Activated T-helper 9 cell treated with anti-CD3 and anti-CD28 coated beads, Interleukin-2, amount 50 U/mL, for 16 hours (primary cell): ENCODE data around the gene C12orf57.

Source experiments
- DNase-seq: peaks from one replicate; pipeline ENCODE4 v3.0.0-alpha.2; 2020; ENCODE audit warnings: low read depth

The C12orf57 gene

DNA sequence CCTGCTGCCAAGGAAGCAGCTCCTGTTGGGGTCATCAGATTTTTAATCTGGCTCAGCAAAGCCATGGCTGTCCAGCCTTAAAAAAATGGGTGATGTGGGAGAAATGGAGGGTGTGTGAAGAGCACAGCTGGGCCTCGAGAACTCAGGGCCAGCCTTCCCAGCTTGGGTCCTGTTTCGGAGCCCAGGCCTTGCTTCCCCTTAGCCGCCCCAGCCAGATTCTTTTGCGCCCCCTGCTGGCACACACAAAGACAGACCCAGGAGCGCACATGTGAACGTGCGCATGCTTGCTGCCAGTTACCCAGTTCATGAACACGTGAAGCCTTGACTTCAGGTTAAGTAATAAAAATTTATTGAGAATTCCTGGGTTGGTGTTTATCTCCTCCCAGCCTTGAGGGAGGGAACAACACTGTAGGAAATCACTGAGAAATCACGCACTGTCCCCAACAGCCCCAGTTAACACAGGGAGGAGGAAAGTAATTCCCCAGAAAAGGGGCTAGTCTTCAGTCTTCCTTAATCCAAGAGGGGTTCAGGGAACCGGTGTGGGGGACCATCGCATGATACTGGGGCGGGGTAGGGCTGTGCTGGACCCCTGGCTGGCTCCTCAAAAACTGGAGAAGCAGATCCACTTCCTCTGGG, 21.3 kb downstream of the C12orf57 start:
- DNase-seq = peak; percentile 75

DNA sequence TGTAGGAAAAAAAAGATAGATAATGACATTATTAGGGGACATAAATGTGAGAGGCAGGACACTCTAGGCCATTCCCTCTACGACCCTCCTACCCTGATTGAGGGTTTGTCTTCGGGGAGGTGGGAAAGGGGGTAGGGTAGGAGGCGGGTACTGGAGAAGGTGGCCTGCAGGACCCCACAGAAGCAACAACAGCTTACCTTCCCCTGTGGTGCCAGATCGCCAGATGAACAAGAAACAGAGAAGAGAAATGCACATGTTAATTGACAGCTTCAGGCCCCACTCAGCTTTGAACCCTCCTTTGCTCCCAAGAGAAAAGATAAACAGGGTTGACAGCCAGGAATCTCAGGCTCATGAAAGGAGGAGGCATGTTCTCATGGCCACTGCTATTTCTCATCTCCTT, 21.9 kb downstream of the C12orf57 start:
- no peak for DNase-seq

DNA sequence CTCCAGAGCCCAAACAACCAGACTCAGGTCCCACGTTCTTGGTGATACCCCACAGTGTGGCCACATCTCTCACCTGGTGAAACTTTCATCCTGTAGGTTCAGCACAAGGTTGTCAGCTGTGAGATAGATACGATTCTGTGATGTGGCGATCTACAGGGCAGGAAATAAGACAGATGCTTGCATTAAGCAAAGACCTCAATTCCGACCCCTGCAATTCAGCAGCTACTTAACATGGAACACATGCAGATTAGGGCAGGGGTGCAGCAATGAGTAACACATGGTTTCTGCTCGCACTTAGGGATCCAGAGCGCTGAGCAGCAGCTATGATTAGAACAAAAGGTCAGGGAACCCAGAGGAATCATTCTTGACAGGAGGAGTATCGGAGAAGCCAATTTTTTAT, 22.5 kb downstream of the C12orf57 start:
- no peak for DNase-seq

DNA sequence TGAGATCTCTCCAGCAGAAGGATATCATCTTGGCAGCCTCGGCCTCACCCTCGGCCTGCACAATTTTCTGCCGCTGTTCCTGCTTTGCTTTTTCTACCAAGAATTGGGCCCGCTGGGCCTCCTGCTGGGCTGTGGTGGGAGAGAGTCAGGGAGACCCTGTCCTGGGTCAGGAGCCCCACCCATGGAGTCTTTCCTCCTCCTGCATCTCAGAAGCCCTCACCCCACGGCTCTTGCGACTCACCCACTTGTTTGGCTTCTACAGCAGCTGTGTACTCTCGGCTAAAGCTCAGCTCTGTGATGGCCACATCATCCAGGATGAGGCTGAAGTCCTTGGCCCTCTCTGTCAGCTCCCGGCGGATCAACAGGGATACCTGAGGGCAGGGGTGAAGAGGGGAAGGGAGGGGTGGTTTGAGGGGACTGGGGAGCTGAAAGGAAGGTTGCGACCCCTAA, 23.9 kb downstream of the C12orf57 start:
- no peak for DNase-seq

DNA sequence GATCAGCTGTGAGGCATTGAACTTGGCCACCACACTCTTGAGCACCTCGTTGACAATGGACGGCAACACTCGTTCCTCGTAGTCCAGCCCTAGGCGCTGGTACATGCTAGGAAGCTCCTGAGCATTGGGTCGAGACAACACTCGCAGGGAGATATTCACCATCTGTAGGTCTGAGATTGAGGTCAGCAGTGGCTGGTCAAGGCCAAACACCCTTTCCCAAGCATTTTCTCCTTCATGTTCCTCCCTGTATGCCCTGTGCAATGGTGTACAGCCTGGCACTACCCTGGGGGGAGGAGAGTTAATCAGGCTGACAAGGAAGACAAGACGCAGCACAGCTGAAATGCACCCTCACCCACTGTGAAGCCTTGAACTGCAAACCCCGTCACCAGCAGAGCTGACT, 24.6 kb downstream of the C12orf57 start:
- DNase-seq = no peak

DNA sequence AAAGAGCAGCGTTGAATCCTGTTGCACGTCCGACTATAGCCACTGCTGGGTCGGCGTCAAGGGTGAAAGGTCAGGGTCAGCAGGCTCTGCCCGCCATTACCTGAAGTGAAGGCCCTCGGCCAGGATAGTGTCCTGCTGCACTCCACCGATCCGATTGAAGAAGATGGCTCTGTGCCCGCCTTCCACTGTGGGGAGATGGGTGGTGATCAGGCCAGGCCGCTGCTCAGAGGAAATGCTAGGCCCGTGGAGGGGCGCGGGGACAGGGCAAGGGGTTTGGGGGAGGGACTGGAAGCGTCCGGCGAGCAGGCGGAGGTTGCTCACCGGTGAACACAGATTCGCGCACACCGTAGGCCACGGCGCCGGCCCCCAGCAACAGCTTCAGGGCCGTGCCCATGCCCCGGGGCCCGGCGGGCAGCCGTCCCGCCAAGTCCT, 26.3 kb downstream of the C12orf57 start:
- no peak for DNase-seq

DNA sequence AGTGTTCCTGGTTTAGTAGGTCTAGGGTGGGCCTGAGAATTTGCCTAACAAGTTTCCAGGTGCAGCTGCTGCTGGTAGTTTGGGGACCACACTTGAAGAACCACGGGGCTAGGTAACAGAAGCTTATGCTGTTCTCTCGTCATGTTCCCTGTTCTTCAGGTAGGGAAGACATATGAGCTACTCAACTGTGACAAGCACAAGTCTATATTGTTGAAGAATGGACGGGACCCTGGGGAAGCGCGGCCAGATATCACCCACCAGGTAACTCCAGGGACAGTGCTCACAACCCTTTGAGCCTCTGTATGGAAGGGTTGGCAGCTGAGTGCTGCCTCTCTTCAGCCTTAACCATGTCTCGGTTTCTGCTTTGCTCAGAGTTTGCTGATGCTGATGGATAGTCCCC, 30.4 kb downstream of the C12orf57 start:
- no peak for DNase-seq

DNA sequence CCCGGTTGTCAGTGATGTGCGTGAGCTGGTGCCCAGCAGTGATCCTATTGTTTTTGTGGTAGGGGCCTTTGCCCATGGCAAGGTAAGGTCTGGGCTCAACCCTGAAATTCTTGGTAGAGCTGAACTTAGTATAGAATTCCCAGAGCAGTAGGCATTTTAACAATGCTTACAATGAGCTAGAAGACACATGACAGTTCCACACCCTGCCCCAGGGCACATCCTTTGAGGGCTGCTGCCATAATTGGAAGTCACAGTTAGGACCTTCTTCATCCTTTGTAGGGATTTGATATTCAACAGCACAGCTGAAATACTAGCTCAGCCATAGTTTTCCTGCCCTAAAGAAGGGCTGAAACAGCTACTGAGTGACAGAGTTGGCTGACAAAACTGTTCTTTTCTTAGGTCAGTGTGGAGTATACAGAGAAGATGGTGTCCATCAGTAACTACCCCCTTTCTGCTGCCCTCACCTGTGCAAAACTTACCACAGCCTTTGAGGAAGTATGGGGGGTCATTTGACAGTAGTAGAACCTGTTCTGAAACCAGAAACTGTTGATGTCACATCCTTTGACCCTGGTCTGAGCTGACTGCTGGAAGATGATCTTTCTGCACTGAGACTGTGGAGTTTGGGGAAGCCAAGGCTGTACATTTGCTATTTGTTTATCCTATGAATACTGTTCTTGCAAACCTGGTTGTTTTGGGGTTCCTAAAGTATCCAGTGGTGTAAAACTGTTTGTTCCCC, 31.6 kb downstream of the C12orf57 start:
- no peak for DNase-seq

DNA sequence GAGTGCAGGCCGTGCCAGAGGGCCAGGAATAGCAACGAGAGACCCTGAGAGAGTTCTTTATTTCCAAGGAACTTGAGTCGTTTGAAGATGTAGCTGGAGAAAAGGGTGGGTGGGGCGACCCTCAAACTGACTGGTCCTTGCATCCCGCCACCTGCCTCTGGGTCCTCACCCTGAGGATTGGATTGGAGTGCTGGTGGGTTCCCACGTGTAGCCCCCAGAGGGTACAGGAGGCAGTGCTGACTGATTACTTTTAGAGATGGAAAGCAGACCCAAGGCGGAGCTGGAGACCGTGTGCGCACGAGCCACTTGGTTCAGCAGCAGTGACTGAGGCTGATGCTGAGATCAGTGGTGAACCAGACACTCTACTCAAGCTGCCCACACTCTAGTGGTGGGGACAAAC, 33.8 kb downstream of the C12orf57 start:
- DNase-seq = no peak

DNA sequence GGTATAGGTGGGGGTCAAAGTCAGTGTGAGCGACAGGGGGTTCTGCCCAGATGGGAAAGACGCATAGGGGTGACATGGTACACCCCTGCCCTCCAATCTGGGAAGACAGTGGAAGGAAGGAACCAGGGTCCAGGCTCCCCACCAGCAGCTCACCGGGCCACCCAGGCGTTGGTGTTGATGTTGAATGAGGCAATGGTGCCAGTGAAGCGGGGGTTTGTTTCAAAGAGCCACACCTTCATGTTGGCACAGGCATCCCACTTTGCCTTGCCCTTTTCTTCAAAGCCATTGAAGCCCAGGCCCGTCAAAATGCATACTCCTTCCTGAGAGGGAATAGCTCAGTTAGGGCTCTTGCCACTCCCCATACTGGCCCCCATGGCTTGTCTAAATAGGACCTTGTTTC, 34.4 kb downstream of the C12orf57 start:
- DNase-seq = no peak

DNA sequence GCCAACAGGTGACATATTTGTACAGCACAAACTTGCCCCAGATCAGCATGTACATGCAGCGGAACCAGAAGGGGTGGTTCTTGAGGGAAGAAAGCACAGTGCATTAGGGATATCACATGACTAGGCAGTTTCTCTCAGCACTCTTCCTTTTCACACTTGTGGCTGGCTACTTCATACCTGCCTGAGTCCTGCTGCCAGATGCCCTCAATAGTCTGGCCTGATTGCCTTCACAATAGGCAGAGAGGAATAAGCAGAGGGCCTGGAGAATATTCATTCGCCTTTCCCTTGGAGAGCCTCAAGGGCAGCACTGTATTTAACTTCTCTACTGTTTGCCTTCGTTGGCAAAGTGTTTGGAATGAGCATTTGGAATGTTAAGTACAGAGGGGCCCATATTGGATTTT, 34.8 kb downstream of the C12orf57 start:
- DNase-seq = no peak

DNA sequence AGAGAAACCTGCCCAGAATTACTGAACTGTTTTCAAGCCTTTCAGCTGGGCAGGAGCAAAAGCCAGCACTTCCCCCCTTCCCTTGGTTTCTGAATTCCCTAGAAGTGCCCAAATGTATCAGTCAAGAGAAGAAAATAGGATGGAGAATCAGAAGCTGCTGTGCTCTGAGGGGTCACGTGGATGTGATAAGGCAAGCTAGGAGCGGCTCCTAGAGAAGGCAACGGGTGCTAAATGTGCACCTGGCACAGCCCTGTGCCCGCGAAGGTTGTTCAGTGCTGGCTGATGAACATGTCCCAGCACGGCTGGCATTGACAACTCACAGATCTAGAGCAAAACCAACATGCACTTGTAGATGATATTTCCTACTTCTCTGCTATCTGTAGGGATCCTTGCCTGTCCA, 35.2 kb downstream of the C12orf57 start:
- DNase-seq = no peak

DNA sequence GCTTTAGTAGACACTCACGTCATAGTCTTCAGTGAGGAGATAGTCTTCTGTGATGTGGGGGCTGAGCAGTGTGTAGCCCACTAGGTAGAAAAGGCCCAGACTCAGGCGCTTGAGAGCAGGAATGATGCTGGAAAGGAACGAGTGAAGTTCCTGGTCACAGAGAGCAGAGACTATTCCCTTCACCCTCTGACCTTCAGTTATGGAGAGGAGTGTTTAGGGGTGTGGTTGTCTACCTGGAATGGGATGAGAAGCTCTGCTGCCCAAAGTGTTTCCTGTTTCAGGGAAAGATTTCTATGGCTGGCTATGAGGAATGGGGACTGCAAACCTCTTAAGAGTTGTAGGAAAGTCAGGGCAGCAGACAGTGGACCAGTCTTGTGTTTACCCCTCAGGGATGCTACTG, 35.6 kb downstream of the C12orf57 start:
- DNase-seq = no peak

DNA sequence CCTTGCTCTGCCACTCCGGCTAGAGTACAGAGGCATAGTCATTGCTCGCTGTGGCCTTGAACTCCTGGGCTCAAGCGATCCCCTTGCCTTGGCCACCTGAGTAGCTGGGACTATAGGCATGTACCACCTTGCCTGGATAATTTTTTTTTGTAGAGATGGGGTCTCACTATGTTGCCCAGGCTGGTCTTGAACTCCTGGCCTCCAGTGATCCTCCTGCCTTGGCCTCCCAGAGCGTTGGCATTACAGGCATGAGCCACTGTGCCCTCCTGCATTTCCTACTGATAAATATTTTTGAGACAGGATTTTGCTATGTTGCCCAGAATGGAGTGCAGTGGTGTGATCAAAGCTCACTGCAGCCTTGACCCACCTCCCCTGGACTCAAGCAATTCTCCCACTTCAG, 36.3 kb downstream of the C12orf57 start:
- DNase-seq = no peak

DNA sequence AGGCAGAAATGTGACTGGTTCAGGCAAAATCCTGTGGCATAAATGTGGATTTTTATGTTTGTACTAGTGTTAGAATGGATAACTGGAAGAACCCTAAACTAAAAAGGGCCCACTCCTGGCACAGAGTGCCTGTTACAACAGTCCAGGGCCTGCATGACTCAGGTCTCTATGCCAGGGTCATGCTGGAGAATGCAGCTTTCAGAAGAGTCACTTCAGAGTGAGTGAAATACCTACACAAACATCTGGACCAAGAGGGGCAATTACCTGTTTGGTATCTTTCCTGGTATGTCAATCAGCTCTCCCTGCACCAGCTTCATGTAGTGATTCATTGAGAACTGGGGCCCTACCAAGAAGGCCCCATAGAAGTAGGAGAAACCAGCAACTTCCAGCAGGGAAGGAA, 36.9 kb downstream of the C12orf57 start:
- no peak for DNase-seq

DNA sequence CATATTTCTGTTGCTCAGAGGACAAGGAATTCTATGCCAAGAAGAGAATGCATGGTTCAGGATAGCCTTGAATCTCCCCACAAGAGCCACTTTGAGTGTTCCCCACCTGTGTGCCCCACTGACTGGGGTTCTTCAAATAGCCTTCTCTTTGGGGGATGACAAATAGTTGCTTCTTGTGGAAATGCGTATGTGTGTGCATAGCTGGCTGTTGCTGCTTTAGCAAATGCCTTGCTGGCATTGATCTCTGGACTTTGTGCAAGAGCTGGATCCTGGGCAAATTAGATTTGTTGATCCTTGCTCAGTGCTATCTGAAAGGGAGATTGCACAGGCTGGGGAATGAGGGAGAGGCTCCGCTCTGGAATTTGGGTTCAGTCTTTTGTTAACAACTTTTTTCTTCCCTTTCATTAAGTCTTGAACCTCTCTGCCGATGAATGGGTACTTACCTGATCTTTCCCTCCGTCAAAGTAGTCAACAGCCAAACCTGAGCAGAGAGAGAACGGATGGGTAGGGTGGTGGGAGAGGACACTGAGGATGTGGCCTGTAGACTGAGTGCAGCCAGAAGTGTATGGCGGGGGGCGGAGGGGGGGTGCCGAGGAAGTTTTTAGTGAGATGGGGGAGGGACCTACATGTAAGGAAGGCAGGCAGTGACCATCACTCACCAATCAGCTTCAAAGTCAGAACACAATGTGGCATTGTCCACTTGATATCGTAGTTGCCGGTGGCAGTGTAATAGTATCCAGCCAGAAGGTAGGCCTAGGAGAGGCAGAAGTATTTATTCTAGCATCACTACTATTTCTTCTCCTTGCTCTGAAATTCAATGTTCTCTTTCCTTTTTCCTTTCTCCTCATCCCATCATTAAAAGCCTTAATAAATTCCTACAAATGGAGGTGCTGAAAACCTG, 37.6 kb downstream of the C12orf57 start:
- DNase-seq = no peak

DNA sequence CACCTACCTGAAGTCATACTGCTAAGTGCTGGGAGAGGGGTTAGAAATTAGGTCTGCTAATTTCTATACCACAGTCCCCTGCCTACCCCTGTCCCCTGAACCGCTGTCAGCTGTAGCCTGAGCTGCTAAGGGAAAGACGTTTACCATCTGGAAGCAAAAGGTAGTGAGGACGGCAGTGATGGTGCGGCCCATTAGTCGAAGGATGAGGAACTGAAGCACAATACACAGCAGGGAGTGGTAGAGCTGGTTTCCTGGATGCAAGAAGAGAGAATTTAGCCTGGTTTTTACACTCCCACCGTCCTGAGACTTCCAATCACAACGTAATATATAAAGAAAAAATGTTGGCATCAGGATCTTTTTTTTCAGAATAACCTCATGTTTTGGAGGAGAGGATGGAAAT, 38.7 kb downstream of the C12orf57 start:
- no peak for DNase-seq

DNA sequence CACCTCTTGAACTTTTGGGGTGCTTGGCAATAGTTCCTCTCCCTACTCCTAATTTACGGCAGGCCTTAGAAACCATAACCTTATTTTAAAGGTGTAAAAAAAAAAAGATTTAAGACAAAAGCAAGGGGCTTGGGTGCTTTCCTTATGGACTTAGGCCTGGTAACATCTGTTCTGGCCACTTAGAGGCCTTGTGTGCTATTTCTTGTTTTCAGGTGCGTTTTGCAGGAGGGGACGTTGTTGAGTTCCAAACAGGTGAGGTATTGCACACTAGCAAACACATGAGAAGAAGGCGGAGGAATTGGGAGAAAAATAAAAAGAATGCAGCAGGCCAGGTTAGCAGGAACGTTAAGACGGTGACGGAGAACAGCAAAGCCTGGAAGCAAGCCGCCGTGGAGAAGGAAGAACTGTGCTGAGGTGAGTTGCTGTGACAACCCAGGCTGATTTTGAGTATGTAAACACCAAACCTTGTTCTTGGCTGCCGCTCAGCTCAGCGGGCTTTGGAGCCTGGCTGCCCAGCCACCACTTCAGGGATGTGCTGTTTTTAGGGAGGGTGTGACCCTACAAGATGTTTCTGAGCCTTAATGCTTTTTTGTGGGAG, 44.2 kb downstream of the C12orf57 start:
- no peak for DNase-seq
